ENCODE data around the gene PTPRN2.

GRCh38 chr7:158028971-158029370, 558.7 kb downstream of the PTPRN2 start:
- no peak for TF ChIP-seq CTCF (IDR thresholded peaks at IDR 0.05)
- no peak for TF ChIP-seq ZFX (IDR thresholded peaks at IDR 0.05; ENCODE audit: borderline replicate concordance)
